ENCODE measurements around the gene VAV2. TPM values are rescaled to one million over a fixed set of nuclear protein-coding genes. Genes with fewer than 3 reads are reported as not detected.

The VAV2 gene
- total RNA-seq, 4 donors from 2014 or later: 9.1 to 13.5 (median 10.1) TPM

GRCh38 chr9:133759946-133760345 lies 232.2 kb downstream of the VAV2 start:
- intact Hi-C loops (cut with DNase I): no loop called here
- no peak for DNase-seq (ENCODE audit: extremely low spot score)

GRCh38 chr9:133759146-133759900 lies 232.8 kb downstream of the VAV2 start:
- 74% methylated on average over 32 of the region's 32 CpGs for WGBS
- Histone ChIP-seq H3K27me3 (peaks cover 0 to 9% (median 0%) of the 10 kb centered on the region in 4 donors), H3K4me1 (peaks cover 0 to 6% (median 2%) of the 10 kb centered on the region in 4 donors), H3K4me3 (no peak overlapping the region), H3K36me3 (peaks cover 0 to 25% (median 13%) of the 10 kb centered on the region in 4 donors), H3K27ac (replicated peaks in 1 of 4) (no peak overlapping the region), H3K9me3 (no peaks in the 10 kb centered on the region)
- TF ChIP-seq CTCF (IDR thresholded peaks at IDR 0.05): no peak
- no peak for TF ChIP-seq POLR2AphosphoS5 (IDR thresholded peaks at IDR 0.05)
- intact Hi-C loops (cut with DNase I): no loop called here
- no peak for DNase-seq (ENCODE audit: extremely low spot score)

More at GRCh38 chr9:133759946-133760345, 232.2 kb downstream of the VAV2 start:
- Histone ChIP-seq H3K4me1 (peaks cover 0 to 3% (median 2%) of the 10 kb centered on the region in 4 donors), H3K9me3 (no peaks in the 10 kb centered on the region), H3K27me3 (peaks cover 0 to 3% (median 0%) of the 10 kb centered on the region in 4 donors), H3K36me3 (peaks cover 0 to 25% (median 13%) of the 10 kb centered on the region in 4 donors), H3K4me3 (no peak overlapping the region), H3K27ac (replicated peaks in 1 of 4) (no peak overlapping the region)
- TF ChIP-seq EP300 (IDR thresholded peaks at IDR 0.05) (no peak), POLR2AphosphoS5 (IDR thresholded peaks at IDR 0.05) (no peak)
- WGBS: 100% methylated on average over 3 of the region's 11 CpGs

GRCh38 chr9:133758228-133758627 lies 233.9 kb downstream of the VAV2 start:
- Histone ChIP-seq H3K9me3 (no peaks in the 10 kb centered on the region), H3K27me3 (peaks cover 0 to 18% (median 0%) of the 10 kb centered on the region in 4 donors), H3K4me1 (peaks cover 0 to 6% (median 2%) of the 10 kb centered on the region in 4 donors), H3K27ac (replicated peaks in 1 of 4) (no peak overlapping the region), H3K4me3 (no peak overlapping the region), H3K36me3 (peaks cover 0 to 15% (median 3%) of the 10 kb centered on the region in 4 donors)
- TF ChIP-seq POLR2AphosphoS5 (IDR thresholded peaks at IDR 0.05): no peak
- no peak for TF ChIP-seq EP300 (IDR thresholded peaks at IDR 0.05)
- TF ChIP-seq CTCF (IDR thresholded peaks at IDR 0.05): no peak
- TF ChIP-seq POLR2A (IDR thresholded peaks at IDR 0.05; ENCODE audit: low read depth): no peak
- intact Hi-C loops (cut with DNase I): no loop called here
- DNase-seq (ENCODE audit: extremely low spot score): no peak
- WGBS: 78% methylated on average over 7 of the region's 7 CpGs

GRCh38 chr9:133754688-133755227 lies 237.4 kb downstream of the VAV2 start:
- Histone ChIP-seq H3K27me3 (peaks cover 0 to 40% (median 3%) of the 10 kb centered on the region in 4 donors), H3K4me1 (peaks cover 0 to 6% (median under 1%) of the 10 kb centered on the region in 4 donors), H3K9me3 (no peaks in the 10 kb centered on the region), H3K4me3 (no peak overlapping the region), H3K27ac (replicated peaks in 1 of 4) (no peak overlapping the region), H3K36me3 (no peaks in the 10 kb centered on the region)
- DNase-seq (ENCODE audit: extremely low spot score): peak; percentile 57
- intact Hi-C loops (cut with DNase I): no loop called here
- TF ChIP-seq EP300 (IDR thresholded peaks at IDR 0.05) (no peak), CTCF (IDR thresholded peaks at IDR 0.05) (no peak), POLR2A (IDR thresholded peaks at IDR 0.05; ENCODE audit: low read depth) (no peak), POLR2AphosphoS5 (IDR thresholded peaks at IDR 0.05) (no peak)
- 62% methylated on average over 9 of the region's 9 CpGs for WGBS

- intact Hi-C loops (cut with DNase I): no loop called here
- WGBS: 91% methylated on average over 6 of the region's 6 CpGs
- DNase-seq (ENCODE audit: extremely low spot score): no peak
These were observed 237.9 kb downstream of the VAV2 start for GRCh38 chr9:133754187-133754586.

More at GRCh38 chr9:133754187-133754586, 237.9 kb downstream of the VAV2 start:
- Histone ChIP-seq H3K27me3 (peaks cover 0 to 40% (median 3%) of the 10 kb centered on the region in 4 donors), H3K27ac (replicated peaks in 1 of 4) (no peak overlapping the region), H3K9me3 (no peaks in the 10 kb centered on the region), H3K4me1 (peaks cover 0 to 6% (median 0%) of the 10 kb centered on the region in 4 donors), H3K36me3 (no peaks in the 10 kb centered on the region), H3K4me3 (no peak overlapping the region)
- TF ChIP-seq CTCF (IDR thresholded peaks at IDR 0.05) (no peak), EP300 (IDR thresholded peaks at IDR 0.05) (no peak), POLR2AphosphoS5 (IDR thresholded peaks at IDR 0.05) (no peak), POLR2A (IDR thresholded peaks at IDR 0.05; ENCODE audit: low read depth) (no peak)

All from esophagus muscularis mucosa (tissue), 4 donors.